Caco-2 (cell line): ENCODE results near the gene RAX. TPM values are rescaled to one million over a fixed set of nuclear protein-coding genes. Genes with fewer than 3 reads are reported as not detected.

Experiments
- BruUV-seq: library from RNA; stranded (reverse); fragments of 400-500 nt; replicated peaks from 2 replicates; lab custom pipeline; 2021; lab: Mats Ljungman, UMichigan
- CTCF ChIA-PET: fragments of 300-600 bp; sonication (Branson Sonifier 250); formaldehyde crosslinking; loops from one replicate; lab custom pipeline; 2022; ENCODE audit warnings: antibody characterized with exemption; lab: Charles Lee
- POLR2A ChIA-PET: fragments of 300-600 bp; sonication (Branson Sonifier 250); formaldehyde crosslinking; loops from one replicate; lab custom pipeline; 2022; ENCODE audit warnings: antibody characterized with exemption; lab: Charles Lee
- DNase-seq, 2 experiments: peaks; one replicate each; pipeline versions ENCODE4 v3.0.0 to v3.0.0-alpha.2; 2020 to 2022
- H3K27me3 ChIP-seq: replicated peaks from 2 replicates; pipeline ENCODE4 v1.6.0; 2011; ENCODE audit warnings: low read length; ENCODE audit not compliant: control insufficient read depth, insufficient read depth
- H3K36me3 ChIP-seq: 2 replicates; pipeline ENCODE4 v1.5.1; 2011; ENCODE audit warnings: low read length; ENCODE audit not compliant: control insufficient read depth, insufficient read depth
- H3K4me1 ChIP-seq: fragments of 250-450 bp; sonication (Bioruptor Pico); 2 replicates; pipeline ENCODE4 v1.5.1; 2020; ENCODE audit warnings: mild to moderate bottlenecking
- H3K4me3 ChIP-seq: 2 replicates; pipeline ENCODE4 v1.5.1; 2011; ENCODE audit warnings: low read depth, mild to moderate bottlenecking, control low read depth, low read length
- H3K9me3 ChIP-seq: fragments of 250-450 bp; sonication (Bioruptor Pico); 2 replicates; pipeline ENCODE4 v1.5.1; 2020; ENCODE audit warnings: mild to moderate bottlenecking, moderate library complexity
- H3K27ac Mint-ChIP-seq: one replicate; pipeline ENCODE4 v1.8.0; 2022; ENCODE audit warnings: mixed read lengths; ENCODE audit not compliant: unreplicated experiment
- H3K27me3 Mint-ChIP-seq: one replicate; pipeline ENCODE4 v1.8.0; 2022; ENCODE audit warnings: mixed read lengths; ENCODE audit not compliant: insufficient read depth, unreplicated experiment
- H3K36me3 Mint-ChIP-seq: one replicate; pipeline ENCODE4 v1.8.0; 2022; ENCODE audit warnings: mild to moderate bottlenecking, mixed read lengths; ENCODE audit not compliant: insufficient read depth, unreplicated experiment
- H3K4me1 Mint-ChIP-seq: one replicate; pipeline ENCODE4 v1.8.0; 2022; ENCODE audit warnings: low read depth, mixed read lengths; ENCODE audit not compliant: unreplicated experiment
- H3K4me3 Mint-ChIP-seq: one replicate; pipeline ENCODE4 v1.8.0; 2022; ENCODE audit warnings: mild to moderate bottlenecking, moderate library complexity, mixed read lengths; ENCODE audit not compliant: unreplicated experiment
- H3K9me3 Mint-ChIP-seq: one replicate; pipeline ENCODE4 v1.8.0; 2022; ENCODE audit warnings: mixed read lengths; ENCODE audit not compliant: unreplicated experiment
- intact Hi-C: fragments of 100-400 bp; cut with micrococcal nuclease; formaldehyde crosslinking; loops from one replicate; pipeline ENCODE4 v1.10.0; 2022; ENCODE audit not compliant: unreplicated experiment
- total RNA-seq: library from RNA; stranded (reverse); gene quantifications from 2 replicates; pipeline ENCODE4 v1.2.3, GENCODE V29; 2022
- TF ChIP-seq, protein P1 (sequence below), 2 experiments: fragments of 200-600 bp in 1 of 2; IDR thresholded peaks; 1 replicate in 1 of 2; 2 replicates in 1 of 2; pipeline versions ENCODE4 v1.5.1 to v1.8.0; 2011 to 2022; ENCODE audit warnings: antibody characterized with exemption in 1 of 2, control low read depth in 1 of 2, inconsistent platforms in 1 of 2, low read depth in 1 of 2, low read length in 1 of 2, mild to moderate bottlenecking in 1 of 2, moderate library complexity in 1 of 2; ENCODE audit not compliant: insufficient read depth in 1 of 2, severe bottlenecking in 1 of 2, unreplicated experiment in 1 of 2

RAX gene
- total RNA-seq, 1 experiment from 2014 or later = not detected

DNA sequence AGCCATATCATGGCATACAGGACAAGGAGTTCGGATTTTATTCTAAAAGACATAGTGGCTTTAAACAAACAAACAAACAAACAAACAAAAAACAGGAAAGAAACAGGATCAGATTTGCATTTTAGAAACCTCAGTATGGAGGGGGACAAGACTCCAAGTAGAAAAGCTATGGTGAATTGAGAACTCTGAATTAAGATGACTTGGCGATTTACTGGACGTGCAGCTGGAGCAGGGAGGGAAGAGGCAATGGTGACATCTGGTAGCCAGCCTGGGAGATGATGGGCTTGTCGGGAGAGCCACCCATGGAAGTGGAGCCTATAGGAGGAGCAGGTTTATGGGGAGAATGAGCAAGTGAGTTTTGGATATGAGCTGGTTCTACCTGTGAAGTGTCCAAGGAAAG is 32.0 kb upstream of the RAX start:
- no peaks in the 10 kb centered on the region for H3K27me3 ChIP-seq
- no peaks in the 10 kb centered on the region for H3K9me3 ChIP-seq
- intact Hi-C loops = no loop called here
- BruUV-seq = no TSS peak
- Mint-ChIP-seq H3K4me1 (no peaks in the 10 kb centered on the region), H3K36me3 (no peaks in the 10 kb centered on the region), H3K27ac (no peak overlapping the region), H3K4me3 (no peak overlapping the region), H3K27me3 (peaks cover 13% of the 10 kb centered on the region), H3K9me3 (no peaks in the 10 kb centered on the region)
- no peak for DNase-seq
- ChIA-PET CTCF (no interaction called here), POLR2A (no interaction called here)
- H3K4me1 ChIP-seq = no peaks in the 10 kb centered on the region
- no peak overlapping the region for H3K4me3 ChIP-seq
- TF ChIP-seq, protein P1, sequence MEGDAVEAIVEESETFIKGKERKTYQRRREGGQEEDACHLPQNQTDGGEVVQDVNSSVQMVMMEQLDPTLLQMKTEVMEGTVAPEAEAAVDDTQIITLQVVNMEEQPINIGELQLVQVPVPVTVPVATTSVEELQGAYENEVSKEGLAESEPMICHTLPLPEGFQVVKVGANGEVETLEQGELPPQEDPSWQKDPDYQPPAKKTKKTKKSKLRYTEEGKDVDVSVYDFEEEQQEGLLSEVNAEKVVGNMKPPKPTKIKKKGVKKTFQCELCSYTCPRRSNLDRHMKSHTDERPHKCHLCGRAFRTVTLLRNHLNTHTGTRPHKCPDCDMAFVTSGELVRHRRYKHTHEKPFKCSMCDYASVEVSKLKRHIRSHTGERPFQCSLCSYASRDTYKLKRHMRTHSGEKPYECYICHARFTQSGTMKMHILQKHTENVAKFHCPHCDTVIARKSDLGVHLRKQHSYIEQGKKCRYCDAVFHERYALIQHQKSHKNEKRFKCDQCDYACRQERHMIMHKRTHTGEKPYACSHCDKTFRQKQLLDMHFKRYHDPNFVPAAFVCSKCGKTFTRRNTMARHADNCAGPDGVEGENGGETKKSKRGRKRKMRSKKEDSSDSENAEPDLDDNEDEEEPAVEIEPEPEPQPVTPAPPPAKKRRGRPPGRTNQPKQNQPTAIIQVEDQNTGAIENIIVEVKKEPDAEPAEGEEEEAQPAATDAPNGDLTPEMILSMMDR (IDR thresholded peaks at IDR 0.05; ENCODE audit: insufficient read depth in 1 of 2, low read depth in 1 of 2, low read length in 1 of 2, severe bottlenecking in 1 of 2, unreplicated experiment in 1 of 2) = no peak
- H3K36me3 ChIP-seq = no peaks in the 10 kb centered on the region

DNA sequence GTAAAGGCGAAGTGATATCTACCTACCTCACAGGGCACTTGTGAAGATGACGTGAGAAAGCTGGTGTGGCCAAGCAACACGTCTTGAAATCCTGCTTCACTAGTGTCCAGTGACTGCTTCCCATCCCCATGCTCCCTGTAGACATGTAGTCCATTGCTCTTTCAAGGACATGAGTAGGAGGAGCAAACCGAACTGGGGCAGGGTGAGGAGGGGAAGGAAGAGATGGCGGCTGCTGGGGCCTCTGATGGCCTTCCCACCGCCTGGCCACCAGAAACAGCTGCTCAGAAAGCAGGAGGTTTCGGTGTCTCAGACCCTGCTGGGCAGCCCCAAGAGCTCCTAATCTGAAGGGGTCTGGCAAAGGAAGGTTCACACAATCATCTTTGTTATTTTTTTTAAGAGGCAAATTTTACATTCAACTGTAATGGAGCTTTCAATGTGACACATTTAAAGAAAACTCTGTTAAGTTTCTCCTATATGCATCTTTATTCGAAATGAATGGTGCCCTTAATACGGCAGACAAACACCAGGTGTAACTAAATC is 30.5 kb upstream of the RAX start:
- Histone ChIP-seq H3K4me1 (no peaks in the 10 kb centered on the region), H3K9me3 (no peaks in the 10 kb centered on the region), H3K36me3 (no peaks in the 10 kb centered on the region), H3K4me3 (no peak overlapping the region), H3K27me3 (no peaks in the 10 kb centered on the region)
- peaks cover 15% of the 10 kb centered on the region for H3K27me3 Mint-ChIP-seq
- no peaks in the 10 kb centered on the region for H3K9me3 Mint-ChIP-seq
- H3K27ac Mint-ChIP-seq = no peak overlapping the region
- H3K4me1 Mint-ChIP-seq = no peaks in the 10 kb centered on the region
- TF ChIP-seq, protein P1 (IDR thresholded peaks at IDR 0.05; ENCODE audit: insufficient read depth in 1 of 2, low read depth in 1 of 2, low read length in 1 of 2, severe bottlenecking in 1 of 2, unreplicated experiment in 1 of 2) = no peak
- POLR2A ChIA-PET = no interaction called here
- H3K36me3 Mint-ChIP-seq = no peaks in the 10 kb centered on the region
- intact Hi-C loops = no loop called here
- no peak overlapping the region for H3K4me3 Mint-ChIP-seq
- CTCF ChIA-PET = no interaction called here
- DNase-seq = no peak
- no TSS peak for BruUV-seq

DNA sequence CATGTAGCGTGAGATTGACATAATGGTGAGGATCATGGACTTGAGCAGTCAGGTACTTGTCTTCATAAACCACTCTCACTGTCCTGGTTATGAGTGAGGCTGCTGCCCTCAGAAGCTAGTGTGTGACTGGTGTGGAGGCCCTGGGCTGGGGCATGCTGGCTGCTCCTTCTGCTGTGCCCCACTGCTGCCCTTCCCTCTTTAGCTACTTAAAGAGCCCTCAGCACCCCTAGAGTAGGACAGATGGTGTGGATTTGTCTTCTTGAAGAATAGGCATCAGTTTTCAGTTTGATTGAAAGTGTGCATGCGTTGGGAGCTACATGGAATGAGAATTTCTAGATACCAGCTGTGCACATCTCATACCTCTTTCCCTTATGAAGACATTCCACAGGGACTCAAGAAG is 29.8 kb upstream of the RAX start:
- Histone ChIP-seq H3K4me1 (no peaks in the 10 kb centered on the region), H3K9me3 (no peaks in the 10 kb centered on the region), H3K4me3 (no peak overlapping the region), H3K36me3 (no peaks in the 10 kb centered on the region), H3K27me3 (no peaks in the 10 kb centered on the region)
- no peaks in the 10 kb centered on the region for H3K36me3 Mint-ChIP-seq
- H3K4me3 Mint-ChIP-seq = no peak overlapping the region
- DNase-seq = no peak
- intact Hi-C loops = no loop called here
- TF ChIP-seq, protein P1 (IDR thresholded peaks at IDR 0.05; ENCODE audit: insufficient read depth in 1 of 2, low read depth in 1 of 2, low read length in 1 of 2, severe bottlenecking in 1 of 2, unreplicated experiment in 1 of 2) = no peak
- H3K9me3 Mint-ChIP-seq = no peaks in the 10 kb centered on the region
- H3K4me1 Mint-ChIP-seq = no peaks in the 10 kb centered on the region
- H3K27me3 Mint-ChIP-seq = peaks cover 19% of the 10 kb centered on the region
- no peak overlapping the region for H3K27ac Mint-ChIP-seq
- no TSS peak for BruUV-seq
- ChIA-PET CTCF (no interaction called here), POLR2A (no interaction called here)
